Thymus (tissue), 2 donors: ENCODE measurements around the gene PSMC5. TPM values are rescaled to one million over a fixed set of nuclear protein-coding genes. Genes with fewer than 3 reads are reported as not detected.

ENCODE experiments used
- polyA plus RNA-seq: library from polyadenylated mRNA; stranded (reverse); fragments of 200-250 nt; gene quantifications from one replicate; pipeline ENCODE4 v1.2.3, GENCODE V29; 2013
- total RNA-seq: library from RNA; stranded (reverse); fragments of 120-200 nt; gene quantifications from one replicate; pipeline ENCODE4 v1.2.4, GENCODE V29; 2013
- donor health status: healthy.

The PSMC5 gene
- total and polyA plus RNA-seq, 2 donors: 31.7 to 179 TPM

Other genes with a start within 250 kb of the PSMC5 start
- 10.1 TPM for gene TACO1, start 226.5 kb upstream of the PSMC5 start, total RNA-seq
- gene TACO1, start 226.5 kb upstream of the PSMC5 start, polyA plus RNA-seq: 14.2 TPM
- 15.5 TPM for gene MAP3K3, start 205.0 kb upstream of the PSMC5 start, total RNA-seq
- gene MAP3K3, start 205.0 kb upstream of the PSMC5 start, polyA plus RNA-seq: 21.0 TPM
- 202 TPM for gene LIMD2, start 127.3 kb upstream of the PSMC5 start, total RNA-seq
- 309 TPM for gene LIMD2, start 127.3 kb upstream of the PSMC5 start, polyA plus RNA-seq
- 13.4 TPM for gene STRADA, start 85.6 kb upstream of the PSMC5 start, total RNA-seq
- gene STRADA, start 85.6 kb upstream of the PSMC5 start, polyA plus RNA-seq: 32.2 TPM
- gene CCDC47, start 53.8 kb upstream of the PSMC5 start, total RNA-seq: 34.7 TPM
- 25.9 TPM for gene CCDC47, start 53.8 kb upstream of the PSMC5 start, polyA plus RNA-seq
- 58.9 TPM for gene DDX42, start 53.3 kb upstream of the PSMC5 start, total RNA-seq
- 92.8 TPM for gene DDX42, start 53.3 kb upstream of the PSMC5 start, polyA plus RNA-seq
- 32.9 TPM for gene FTSJ3, start 232 bp downstream of the PSMC5 start, total RNA-seq
- 21.0 TPM for gene FTSJ3, start 232 bp downstream of the PSMC5 start, polyA plus RNA-seq
- 72.1 TPM for gene SMARCD2, start 15.3 kb downstream of the PSMC5 start, total RNA-seq
- gene SMARCD2, start 15.3 kb downstream of the PSMC5 start, polyA plus RNA-seq: 68.9 TPM
- gene CSH2, start 46.2 kb downstream of the PSMC5 start, total RNA-seq: 1.0 TPM
- gene CSH2, start 46.2 kb downstream of the PSMC5 start, polyA plus RNA-seq: 11.2 TPM
- 0.24 TPM for gene GH2, start 54.5 kb downstream of the PSMC5 start, total RNA-seq
- 1.2 TPM for gene GH2, start 54.5 kb downstream of the PSMC5 start, polyA plus RNA-seq
- gene CSH1, start 69.1 kb downstream of the PSMC5 start, total RNA-seq: 2.3 TPM
- gene CSH1, start 69.1 kb downstream of the PSMC5 start, polyA plus RNA-seq: 11.6 TPM
- 0.24 TPM for gene CSHL1, start 83.8 kb downstream of the PSMC5 start, total RNA-seq
- gene CSHL1, start 83.8 kb downstream of the PSMC5 start, polyA plus RNA-seq: 1.3 TPM
- gene GH1, start 91.4 kb downstream of the PSMC5 start, total RNA-seq: 0.33 TPM
- 3.1 TPM for gene GH1, start 91.4 kb downstream of the PSMC5 start, polyA plus RNA-seq
- gene CD79B, start 104.9 kb downstream of the PSMC5 start, total RNA-seq: 19.5 TPM
- gene CD79B, start 104.9 kb downstream of the PSMC5 start, polyA plus RNA-seq: 34.1 TPM
- 0.19 TPM for gene SCN4A, start 145.5 kb downstream of the PSMC5 start, total RNA-seq
- 0.46 TPM for gene SCN4A, start 145.5 kb downstream of the PSMC5 start, polyA plus RNA-seq
- 0.28 TPM for gene PRR29, start 170.9 kb downstream of the PSMC5 start, total RNA-seq
- 0.43 TPM for gene PRR29, start 170.9 kb downstream of the PSMC5 start, polyA plus RNA-seq
- gene ICAM2, start 193.2 kb downstream of the PSMC5 start, total RNA-seq: 53.9 TPM
- 38.6 TPM for gene ICAM2, start 193.2 kb downstream of the PSMC5 start, polyA plus RNA-seq